SKM-1 (cell line): Measurements from ENCODE around the gene C21orf91.

ENCODE experiments used
- DNase-seq: peaks from one replicate; lab custom pipeline; 2025; ENCODE audit not compliant: unreplicated experiment; lab: John Stamatoyannopoulos, UW

C21orf91 gene

GRCh38 chr21:17819114-17819876 is at the start of gene C21orf91:
Gene C21orf91 (minus strand): TSS chr21:17819356. CDS start chr21:17818318, 1,038 bp downstream.
- peak; percentile 86 for DNase-seq

GRCh38 chr21:17866590-17866989 is 47.4 kb upstream of the C21orf91 start:
- no peak for DNase-seq

- no peak for DNase-seq
These were observed 40.5 kb upstream of the C21orf91 start for GRCh38 chr21:17859661-17860060.

- DNase-seq, result no peak
These were observed 39.6 kb upstream of the C21orf91 start for GRCh38 chr21:17858747-17859146.

- no peak for DNase-seq
These were observed 35.6 kb upstream of the C21orf91 start for GRCh38 chr21:17854745-17855144.

GRCh38 chr21:17853393-17854275 is 34.5 kb upstream of the C21orf91 start:
- peak; percentile 5 for DNase-seq

GRCh38 chr21:17848228-17848627 is 29.1 kb upstream of the C21orf91 start:
- DNase-seq, result no peak

- no peak for DNase-seq
These were observed 21.9 kb upstream of the C21orf91 start for GRCh38 chr21:17841103-17841502.

GRCh38 chr21:17834639-17835354 is 15.6 kb upstream of the C21orf91 start:
- DNase-seq, result no peak

GRCh38 chr21:17829472-17829871 is 10.3 kb upstream of the C21orf91 start:
- no peak for DNase-seq

GRCh38 chr21:17828223-17828622 is 9.1 kb upstream of the C21orf91 start:
- no peak for DNase-seq

- DNase-seq, result no peak
These were observed 4.7 kb upstream of the C21orf91 start for GRCh38 chr21:17823846-17824245.

GRCh38 chr21:17821121-17821520 is 2.0 kb upstream of the C21orf91 start:
- DNase-seq, result no peak

- DNase-seq, result peak; percentile 86
These were observed 697 bp upstream of the C21orf91 start for GRCh38 chr21:17819877-17820229.

GRCh38 chr21:17818186-17819113 is 706 bp downstream of the C21orf91 start:
- peak; percentile 12 for DNase-seq

GRCh38 chr21:17813353-17813752 is 5.8 kb downstream of the C21orf91 start:
- no peak for DNase-seq

GRCh38 chr21:17805966-17806365 is 13.2 kb downstream of the C21orf91 start:
- no peak for DNase-seq

- DNase-seq, result no peak
These were observed 15.6 kb downstream of the C21orf91 start for GRCh38 chr21:17803536-17803935.

GRCh38 chr21:17802572-17802971 is 16.6 kb downstream of the C21orf91 start:
- no peak for DNase-seq

GRCh38 chr21:17799414-17800164 is 19.6 kb downstream of the C21orf91 start:
- DNase-seq, result no peak
